Activated naive CD4-positive, alpha-beta T cell treated with anti-CD3 and anti-CD28 coated beads, Interleukin-2, amount 50 U/mL, for 24 hours (primary cell): ENCODE data around the gene BAZ1A.

Source experiments
- H3K27ac Mint-ChIP-seq: one replicate; pipeline ENCODE4 v1.8.0; 2021; ENCODE audit warnings: mild to moderate bottlenecking, mixed read lengths
- H3K27me3 Mint-ChIP-seq: one replicate; pipeline ENCODE4 v1.8.0; 2021; ENCODE audit warnings: mixed read lengths
- H3K36me3 Mint-ChIP-seq: one replicate; pipeline ENCODE4 v1.8.0; 2021; ENCODE audit warnings: mixed read lengths
- H3K4me1 Mint-ChIP-seq: one replicate; pipeline ENCODE4 v1.8.0; 2021; ENCODE audit warnings: mixed read lengths
- H3K4me3 Mint-ChIP-seq: one replicate; pipeline ENCODE4 v1.8.0; 2021; ENCODE audit warnings: mild to moderate bottlenecking, mixed read lengths
- H3K9me3 Mint-ChIP-seq: one replicate; pipeline ENCODE4 v1.8.0; 2021; ENCODE audit warnings: mixed read lengths

Gene BAZ1A

DNA sequence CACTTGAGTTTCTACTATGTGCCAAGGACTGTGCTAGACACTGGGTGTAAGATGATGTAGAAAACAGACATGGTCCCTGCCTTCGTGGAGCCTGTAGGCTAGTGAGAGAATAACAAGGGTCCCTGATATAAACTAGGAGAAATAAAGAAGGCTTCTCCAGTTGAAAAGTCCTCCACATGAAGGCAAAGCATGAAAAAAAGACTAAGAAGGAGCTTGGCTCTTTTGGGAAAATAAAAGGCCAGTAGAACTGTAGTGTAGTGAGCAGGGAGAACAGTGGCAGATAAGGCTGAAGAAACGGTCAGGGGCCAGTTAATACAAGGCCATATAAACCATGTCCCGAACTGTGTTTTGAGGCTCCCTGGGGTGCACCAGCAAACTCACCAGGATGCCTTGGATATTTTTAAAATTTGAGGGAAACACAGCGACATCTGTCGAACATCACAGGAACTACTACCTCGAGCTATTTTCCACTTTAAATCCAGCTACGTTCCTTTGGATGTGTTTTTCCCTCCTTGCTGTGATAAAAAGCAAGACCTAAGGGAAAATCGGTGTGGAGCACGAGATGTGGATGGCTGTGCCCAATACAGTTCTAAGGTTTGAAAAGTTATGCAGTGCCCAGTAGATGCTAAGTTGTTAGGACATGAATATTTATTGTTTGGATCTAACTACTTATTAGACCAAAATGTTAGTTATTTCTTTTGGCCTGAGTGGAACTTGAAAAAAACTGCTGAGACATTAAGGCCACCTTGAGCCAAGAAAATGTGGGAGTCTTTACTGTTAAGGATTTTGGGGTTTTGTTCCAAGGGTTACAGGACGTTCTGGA is 152.2 kb downstream of the BAZ1A start:
- Mint-ChIP-seq H3K36me3 (no peaks in the 10 kb centered on the region), H3K9me3 (no peaks in the 10 kb centered on the region), H3K27me3 (no peaks in the 10 kb centered on the region), H3K4me3 (no peak overlapping the region), H3K27ac (no peak overlapping the region), H3K4me1 (peaks cover 8% of the 10 kb centered on the region)

DNA sequence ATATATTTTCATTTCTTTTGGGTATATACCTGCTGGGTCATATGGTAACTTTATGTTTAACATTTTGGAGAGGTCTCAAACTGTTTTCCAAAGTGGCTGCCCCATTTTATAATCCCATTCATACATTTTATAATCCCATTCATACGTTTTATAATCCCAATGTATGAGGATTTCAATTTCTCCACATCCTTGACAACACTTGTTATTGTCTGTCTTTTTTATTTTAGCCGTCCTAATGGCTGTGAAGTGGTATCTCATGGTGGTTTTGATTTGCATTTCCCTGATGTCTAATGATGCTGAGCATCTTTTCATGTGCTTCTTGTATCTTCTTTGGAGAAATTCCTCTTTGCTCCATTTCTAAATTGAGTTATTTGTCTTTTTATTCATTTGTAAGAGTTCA is 154.0 kb downstream of the BAZ1A start:
- Mint-ChIP-seq H3K9me3 (no peaks in the 10 kb centered on the region), H3K36me3 (no peaks in the 10 kb centered on the region), H3K4me1 (peaks cover 8% of the 10 kb centered on the region), H3K27ac (no peak overlapping the region), H3K27me3 (no peaks in the 10 kb centered on the region), H3K4me3 (no peak overlapping the region)

- Mint-ChIP-seq H3K36me3 (no peaks in the 10 kb centered on the region), H3K27ac (no peak overlapping the region), H3K4me3 (no peak overlapping the region), H3K9me3 (no peaks in the 10 kb centered on the region), H3K27me3 (no peaks in the 10 kb centered on the region), H3K4me1 (peaks cover 20% of the 10 kb centered on the region)
These were observed 156.3 kb downstream of the BAZ1A start for GRCh38 chr14:34718750-34719304.

DNA sequence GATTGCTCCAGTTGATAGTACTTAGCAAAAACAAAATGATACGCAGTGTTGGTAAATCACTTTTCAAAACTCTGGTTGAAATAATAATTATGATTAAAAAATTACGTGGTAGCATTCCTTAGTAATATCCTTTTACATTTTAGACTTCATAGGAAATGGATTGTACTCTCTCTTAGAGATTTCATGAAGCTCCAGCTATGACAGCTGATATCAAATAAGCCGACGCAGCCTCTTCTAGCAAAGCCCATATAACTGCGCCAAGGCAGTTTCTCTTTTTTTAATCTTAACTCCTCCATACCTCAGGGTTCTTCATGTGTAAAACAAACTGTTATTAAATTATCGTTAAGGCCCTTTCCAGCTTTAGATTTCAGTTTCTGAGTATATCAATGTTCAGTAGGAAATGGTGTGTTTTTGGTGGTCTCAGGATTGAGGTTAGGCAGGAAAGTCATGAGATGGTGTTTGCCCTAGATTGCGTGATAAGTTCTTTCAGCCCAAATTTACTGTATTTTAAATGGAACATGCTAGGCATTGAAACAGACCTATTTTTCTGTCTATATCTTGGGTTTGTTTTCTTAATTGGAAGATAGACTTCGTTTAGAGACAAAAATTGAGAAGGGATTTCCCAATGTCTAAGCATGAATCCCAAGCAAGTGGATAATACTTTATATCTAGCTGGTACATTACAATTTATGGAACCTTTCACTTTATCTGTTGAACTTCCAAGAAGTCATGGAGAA is 159.9 kb downstream of the BAZ1A start:
- peak overlapping the region; percentile 83 for H3K4me3 Mint-ChIP-seq
- H3K9me3 Mint-ChIP-seq, result no peaks in the 10 kb centered on the region
- peaks cover 25% of the 10 kb centered on the region for H3K4me1 Mint-ChIP-seq
- no peaks in the 10 kb centered on the region for H3K27me3 Mint-ChIP-seq
- peak overlapping the region; percentile 81 for H3K27ac Mint-ChIP-seq
- H3K36me3 Mint-ChIP-seq, result no peaks in the 10 kb centered on the region

GRCh38 chr14:34714320-34715126 is 160.6 kb downstream of the BAZ1A start, which contains the start of gene CFL2:
Gene CFL2, minus strand, starts transcription at chr14:34714593. Its CDS starts 53 bp downstream, at chr14:34714540.
- Mint-ChIP-seq H3K4me1 (peaks cover 25% of the 10 kb centered on the region), H3K36me3 (no peaks in the 10 kb centered on the region), H3K9me3 (no peaks in the 10 kb centered on the region)

GRCh38 chr14:34713681-34714319 is 161.4 kb downstream of the BAZ1A start:
- H3K36me3 Mint-ChIP-seq, result no peaks in the 10 kb centered on the region
- H3K27ac Mint-ChIP-seq, result peak overlapping the region; percentile 86
- H3K4me1 Mint-ChIP-seq, result peaks cover 25% of the 10 kb centered on the region
- no peaks in the 10 kb centered on the region for H3K9me3 Mint-ChIP-seq
- no peaks in the 10 kb centered on the region for H3K27me3 Mint-ChIP-seq
- peak overlapping the region; percentile 94 for H3K4me3 Mint-ChIP-seq

More at GRCh38 chr14:34714320-34715126, 160.6 kb downstream of the BAZ1A start, which contains the start of gene CFL2:
- peak within 1 kb of the TSS; percentile 94 for H3K4me3 Mint-ChIP-seq
- peak within 1 kb of the TSS; percentile 86 for H3K27ac Mint-ChIP-seq
- no peaks in the 10 kb centered on the region for H3K27me3 Mint-ChIP-seq

DNA sequence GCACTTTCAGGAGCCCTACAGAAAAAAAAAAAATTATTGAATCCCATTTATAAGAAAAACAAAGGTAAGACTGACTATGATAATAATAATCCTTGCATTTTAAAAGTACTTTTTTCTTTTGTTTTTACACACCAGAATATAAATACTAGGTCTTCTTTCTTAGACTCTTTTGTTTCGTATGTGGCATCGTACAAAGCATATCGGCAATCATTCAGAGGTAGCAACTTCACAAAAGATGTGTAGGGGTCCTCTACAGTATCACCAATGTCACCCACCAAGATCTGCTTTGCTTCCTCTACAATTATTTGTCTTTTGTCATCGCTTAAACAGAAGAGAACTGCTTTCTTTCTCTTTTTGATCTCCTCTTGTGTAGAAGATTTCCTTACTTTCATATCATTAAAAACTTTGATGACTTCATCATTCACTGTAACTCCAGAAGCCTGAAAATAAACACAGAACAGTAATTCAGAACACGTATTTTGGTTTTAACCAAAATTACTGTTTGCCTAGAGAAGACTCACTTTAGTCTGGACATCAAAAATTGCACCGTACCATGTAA is 162.0 kb downstream of the BAZ1A start:
- Mint-ChIP-seq H3K27me3 (no peaks in the 10 kb centered on the region), H3K36me3 (no peaks in the 10 kb centered on the region), H3K4me1 (peaks cover 25% of the 10 kb centered on the region), H3K9me3 (no peaks in the 10 kb centered on the region), H3K4me3 (peak overlapping the region; percentile 94), H3K27ac (peak overlapping the region; percentile 86)

- Mint-ChIP-seq H3K27me3 (no peaks in the 10 kb centered on the region), H3K36me3 (no peaks in the 10 kb centered on the region), H3K9me3 (no peaks in the 10 kb centered on the region), H3K4me3 (no peak overlapping the region), H3K27ac (no peak overlapping the region), H3K4me1 (peaks cover 25% of the 10 kb centered on the region)
These were observed 163.1 kb downstream of the BAZ1A start for GRCh38 chr14:34711796-34712712.

DNA sequence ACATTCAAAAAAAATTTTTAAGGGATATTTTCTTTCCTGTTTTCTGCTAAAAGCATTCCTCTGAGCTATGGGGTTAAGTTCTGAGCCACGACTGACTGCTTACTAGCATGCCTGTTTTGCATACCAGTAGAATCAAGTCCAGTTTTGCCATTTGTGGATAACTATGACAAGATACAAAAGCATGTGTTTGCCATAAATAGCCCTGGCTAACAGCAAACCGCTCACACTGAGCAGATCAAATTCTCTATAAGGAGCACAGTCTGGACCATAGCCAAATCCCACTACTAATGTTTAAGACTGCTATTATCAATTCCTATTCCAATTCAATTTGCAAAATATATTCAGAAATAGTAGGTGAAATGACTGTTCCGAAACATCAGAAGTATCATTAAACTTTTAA is 164.0 kb downstream of the BAZ1A start:
- Mint-ChIP-seq H3K9me3 (no peaks in the 10 kb centered on the region), H3K4me1 (peaks cover 25% of the 10 kb centered on the region), H3K4me3 (no peak overlapping the region), H3K27ac (no peak overlapping the region), H3K27me3 (no peaks in the 10 kb centered on the region), H3K36me3 (no peaks in the 10 kb centered on the region)

GRCh38 chr14:34710744-34711143 is 164.4 kb downstream of the BAZ1A start:
- no peak overlapping the region for H3K27ac Mint-ChIP-seq
- no peaks in the 10 kb centered on the region for H3K27me3 Mint-ChIP-seq
- H3K4me1 Mint-ChIP-seq, result peaks cover 21% of the 10 kb centered on the region
- H3K36me3 Mint-ChIP-seq, result no peaks in the 10 kb centered on the region
- no peaks in the 10 kb centered on the region for H3K9me3 Mint-ChIP-seq
- no peak overlapping the region for H3K4me3 Mint-ChIP-seq

GRCh38 chr14:34710006-34710405 is 165.2 kb downstream of the BAZ1A start:
- Mint-ChIP-seq H3K9me3 (no peaks in the 10 kb centered on the region), H3K27me3 (no peaks in the 10 kb centered on the region), H3K36me3 (no peaks in the 10 kb centered on the region), H3K4me3 (no peak overlapping the region), H3K27ac (no peak overlapping the region), H3K4me1 (peaks cover 15% of the 10 kb centered on the region)

DNA sequence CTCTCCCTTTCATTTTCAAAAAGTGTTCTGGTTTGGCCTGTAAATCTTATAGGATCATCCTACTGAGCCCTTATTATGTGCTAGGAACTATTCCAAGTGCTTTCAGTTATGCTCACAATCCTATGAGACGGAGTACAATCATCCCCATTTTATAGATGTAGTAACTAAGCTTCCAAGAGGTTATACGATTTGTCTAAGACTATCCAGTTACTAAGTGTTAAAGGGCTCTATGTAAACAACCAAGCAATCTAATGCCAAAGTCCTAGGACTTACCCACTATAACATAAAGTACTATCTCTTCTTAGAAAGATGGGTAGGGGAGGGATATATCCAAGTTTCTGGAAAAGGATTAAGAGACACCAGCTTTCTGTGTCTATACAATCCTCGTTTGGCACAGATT is 167.4 kb downstream of the BAZ1A start:
- H3K4me1 Mint-ChIP-seq, result peaks cover 3% of the 10 kb centered on the region
- no peaks in the 10 kb centered on the region for H3K9me3 Mint-ChIP-seq
- no peak overlapping the region for H3K4me3 Mint-ChIP-seq
- H3K27ac Mint-ChIP-seq, result no peak overlapping the region
- no peaks in the 10 kb centered on the region for H3K36me3 Mint-ChIP-seq
- no peaks in the 10 kb centered on the region for H3K27me3 Mint-ChIP-seq
